Kasumi-1 (cell line): ENCODE data around the gene DYRK2.

Experiments used
- DNase-seq, 2 experiments: peaks; one replicate each; lab custom pipeline; 2025; lab: John Stamatoyannopoulos, UW

DYRK2 gene

DNA sequence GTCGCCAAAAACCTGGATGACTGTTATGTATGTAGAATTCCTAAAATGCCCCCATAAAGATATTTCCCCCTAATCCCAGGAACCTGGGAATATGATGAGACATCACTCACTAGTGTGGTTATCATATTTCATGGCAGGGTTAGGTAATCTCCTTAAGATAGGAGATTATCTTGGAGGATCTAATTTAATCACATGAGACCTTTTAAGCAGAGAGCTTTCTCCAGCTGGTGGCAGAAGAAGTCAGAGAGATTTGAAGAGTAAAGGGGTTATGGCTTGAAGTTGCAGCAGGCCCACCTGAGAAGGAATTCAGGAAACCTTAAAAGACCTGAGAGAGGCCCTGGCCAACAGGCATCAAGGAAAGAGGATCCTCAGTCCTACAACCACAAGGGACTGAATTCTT is 53.6 kb downstream of the DYRK2 start:
- no peak for DNase-seq

DNA sequence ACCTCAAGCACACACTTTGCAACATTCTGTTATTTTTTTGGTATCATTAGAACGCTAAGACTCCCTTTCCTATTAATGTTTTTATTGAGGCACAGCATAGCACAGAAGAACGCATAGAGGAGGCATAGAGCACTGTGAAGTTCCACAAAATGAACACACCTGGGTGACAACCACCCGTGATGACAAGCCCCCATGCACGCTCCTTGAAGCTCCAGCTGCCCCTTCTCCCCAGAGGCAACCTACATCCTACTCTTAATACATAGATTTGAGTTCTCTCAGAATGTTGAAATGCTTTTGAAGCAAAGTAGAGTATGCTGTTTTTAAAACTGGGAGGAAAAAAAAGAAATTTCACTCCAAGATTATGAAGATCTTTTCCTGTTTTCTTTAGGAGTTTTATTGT is 55.5 kb downstream of the DYRK2 start:
- no peak for DNase-seq

- DNase-seq, result no peak
These were observed 57.1 kb downstream of the DYRK2 start for GRCh38 chr12:67705394-67706370.

- DNase-seq, result no peak
These were observed 60.9 kb downstream of the DYRK2 start for GRCh38 chr12:67709367-67709954.

- peak; percentile 31 to 46 for DNase-seq
These were observed 62.0 kb downstream of the DYRK2 start for GRCh38 chr12:67710582-67710981.

DNA sequence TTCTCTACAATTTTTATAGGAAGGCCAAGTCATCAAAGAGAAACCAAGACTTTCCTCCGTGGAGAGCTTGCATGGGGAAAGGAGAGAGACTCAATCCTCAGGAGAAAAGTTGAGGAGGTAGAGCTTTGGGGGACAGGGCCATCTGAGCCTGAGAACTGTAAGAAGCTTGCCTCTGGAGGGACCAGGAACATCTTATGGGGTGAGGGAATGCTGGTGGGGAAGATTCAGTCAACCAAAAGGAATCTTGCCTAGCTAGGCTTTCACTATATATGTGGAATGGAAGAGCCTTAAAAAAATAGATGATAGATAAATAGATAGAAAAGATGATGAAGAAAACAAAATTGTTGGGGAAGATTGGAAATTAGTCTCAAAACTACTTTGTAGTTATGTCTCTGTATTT is 63.5 kb downstream of the DYRK2 start:
- DNase-seq, result no peak

- DNase-seq, result no peak
These were observed 66.1 kb downstream of the DYRK2 start for GRCh38 chr12:67714648-67715047.
